Measurements from ENCODE around the gene IGFN1. TPM values are rescaled to one million over a fixed set of nuclear protein-coding genes. Genes with fewer than 3 reads are reported as not detected.

IGFN1 gene
- total and polyA plus RNA-seq, 2 of the 4 experiments (the other 2 are of a cell fraction) = 0.05 TPM; not detected in 1

- in situ Hi-C loops (cut with MboI; ENCODE audit: low sequenced_read_pairs) (no loop called here), dilution Hi-C loops (cut with HindIII; ENCODE audit: low sequenced_read_pairs, unreplicated experiment) (no loop called here), intact Hi-C loops (cut with micrococcal nuclease) (no loop called here)
- peaks cover 23% of the 10 kb centered on the region for H3K27me3 ChIP-seq (ENCODE audit: control insufficient read depth, insufficient read depth, low read length)
- no peak overlapping the region for H3K4me3 ChIP-seq (ENCODE audit: insufficient read depth, low read depth, low read length)
- H3K27ac ChIP-seq (ENCODE audit: insufficient read depth, low read length) = no peak overlapping the region
- CTCF ChIA-PET = no interaction called here
- no peak overlapping the region for H2BK15ac ChIP-seq (ENCODE audit: low read depth, low read length)
- H4K91ac ChIP-seq (ENCODE audit: insufficient read depth, low read depth, low read length) = no peak overlapping the region
- H2AK9ac ChIP-seq (replicated peaks; ENCODE audit: low read depth, low read length, poor library complexity) = no peak overlapping the region
- no peak overlapping the region for H2BK120ac ChIP-seq (ENCODE audit: low read depth, low read length)
- no peaks in the 10 kb centered on the region for H3K36me3 ChIP-seq (ENCODE audit: control insufficient read depth, insufficient read depth, low read length)
- ATAC-seq (ENCODE audit: low read depth) = no peak
- TF ChIP-seq USF2 (IDR thresholded peaks at IDR 0.05; ENCODE audit: low read depth, low read length) (0 out of 2 replicates have a peak, but pooled peaks have one; percentile 16), NFE2L2 (IDR thresholded peaks at IDR 0.05; ENCODE audit: low read depth, low read length) (no peak), RCOR1 (IDR thresholded peaks at IDR 0.05; ENCODE audit: insufficient replicate concordance, low read length) (no peak), MAZ (IDR thresholded peaks at IDR 0.05; ENCODE audit: borderline replicate concordance, low read depth, low read length) (no peak), MXI1 (IDR thresholded peaks at IDR 0.05; ENCODE audit: borderline replicate concordance, low read depth, low read length) (no peak), MAFK (IDR thresholded peaks at IDR 0.05; ENCODE audit: low read depth, low read length) (no peak)
- no peaks in the 10 kb centered on the region for H3K9me3 ChIP-seq (ENCODE audit: control insufficient read depth, insufficient read depth, low read length)
- POLR2A ChIA-PET (ENCODE audit: unreplicated experiment) = no interaction called here
- H4K8ac ChIP-seq (ENCODE audit: low read depth in 2 of 2, low read length in 2 of 2) = no peak overlapping the region
- WGBS, 2 experiments (ENCODE audit: extremely low coverage in 2 of 2, insufficient read length in 1 of 2) = no CpG with 5 or more reads among the region's 3 CpGs
- no peak overlapping the region for H3K4me2 ChIP-seq (ENCODE audit: low read depth, low read length)
- no peak for DNase-seq
- no peak overlapping the region for H3K9ac ChIP-seq (ENCODE audit: low read depth, low read length)
- no peak overlapping the region for H3K18ac ChIP-seq (ENCODE audit: low read depth, low read length)
- H2BK20ac ChIP-seq (ENCODE audit: low read depth, low read length) = no peak overlapping the region
- H2AK5ac ChIP-seq (ENCODE audit: low read depth, low read length) = no peak overlapping the region
- H3K79me1 ChIP-seq (ENCODE audit: low read depth in 1 of 2, low read length in 2 of 2) = no peaks in the 10 kb centered on the region
- no peak overlapping the region for H2AFZ ChIP-seq (replicated peaks; ENCODE audit: low read length, poor library complexity)
- no peaks in the 10 kb centered on the region for H3K4me1 ChIP-seq (ENCODE audit: control insufficient read depth, insufficient read depth, low read length)
- H3K14ac ChIP-seq (replicated peaks; ENCODE audit: low read depth, low read length) = no peak overlapping the region
- no peak overlapping the region for H3K23ac ChIP-seq (ENCODE audit: low read depth, low read length)
- H3K9me1 ChIP-seq (ENCODE audit: insufficient read depth, low read length) = no peaks in the 10 kb centered on the region
- H4K5ac ChIP-seq (ENCODE audit: low read depth, low read length) = no peak overlapping the region
- H3K56ac ChIP-seq (ENCODE audit: extremely low read depth, insufficient read depth, low read length) = no peak overlapping the region
- H3K4ac ChIP-seq (ENCODE audit: low read depth, low read length) = no peak overlapping the region
- H4K20me1 ChIP-seq (ENCODE audit: insufficient read depth, low read length) = no peaks in the 10 kb centered on the region
- no peak overlapping the region for H2BK5ac ChIP-seq (ENCODE audit: low read depth, low read length, poor library complexity, severe bottlenecking)
- no TSS peak for BruUV-seq (replicated peaks)
These were observed 8.0 kb downstream of the IGFN1 start for GRCh38 chr1:201198598-201198997.
